ENCODE results near the gene SAV1. TPM values are rescaled to one million over a fixed set of nuclear protein-coding genes. Genes with fewer than 3 reads are reported as not detected.

SAV1 gene
- total RNA-seq, 2 experiments from 2014 or later: 13.2 to 13.4 TPM

DNA sequence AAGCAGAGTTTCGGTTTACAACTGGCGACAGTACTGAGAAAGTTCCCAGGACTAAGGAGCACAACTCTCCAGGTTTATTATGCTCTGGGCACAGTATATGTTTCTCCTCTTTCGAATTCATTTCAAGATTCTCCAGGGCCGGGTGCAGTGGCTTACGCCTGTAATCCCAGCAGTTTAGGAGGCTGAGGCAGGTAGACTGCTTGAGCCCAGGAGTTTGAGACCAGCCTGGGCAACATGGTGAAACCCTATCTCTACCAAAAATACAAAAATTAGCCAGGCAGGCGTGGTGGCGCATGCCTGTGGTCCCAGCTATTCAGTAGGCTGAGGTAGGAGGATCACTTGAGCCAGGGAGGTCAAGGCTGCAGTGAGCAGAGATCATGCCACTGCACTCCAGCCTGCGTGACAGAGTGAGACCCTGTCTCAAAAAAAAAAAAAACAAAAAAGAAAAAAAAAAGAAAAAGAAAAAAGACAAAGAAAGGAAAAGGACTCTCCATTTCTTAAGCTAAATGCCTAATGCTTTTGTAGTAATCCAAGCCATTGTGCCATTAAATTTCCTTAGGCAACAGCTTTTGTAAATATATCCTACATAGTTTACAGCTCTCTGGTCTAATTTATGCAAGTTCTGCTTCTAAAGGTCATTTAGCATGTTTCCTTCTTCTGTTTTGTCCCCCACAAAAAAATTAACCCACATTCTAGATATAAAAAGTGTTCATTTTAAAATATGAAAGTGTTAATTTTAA, 73.4 kb downstream of the SAV1 start:
- ChIA-PET POLR2A (no interaction called here), CTCF (no interaction called here)
- Mint-ChIP-seq H3K36me3 (ENCODE audit: low read depth) (no peaks in the 10 kb centered on the region), H3K27ac (no peak overlapping the region), H3K4me3 (no peak overlapping the region), H3K9me3 (no peaks in the 10 kb centered on the region), H3K4me1 (ENCODE audit: low read depth) (no peaks in the 10 kb centered on the region), H3K27me3 (no peaks in the 10 kb centered on the region)
- no peak for DNase-seq
- intact Hi-C loops (cut with micrococcal nuclease): loop anchor here (10.0 kb wide), 1 partner anchor 270 kb away; no protein-coding TSS in a partner anchor
- TF ChIP-seq, protein P1, sequence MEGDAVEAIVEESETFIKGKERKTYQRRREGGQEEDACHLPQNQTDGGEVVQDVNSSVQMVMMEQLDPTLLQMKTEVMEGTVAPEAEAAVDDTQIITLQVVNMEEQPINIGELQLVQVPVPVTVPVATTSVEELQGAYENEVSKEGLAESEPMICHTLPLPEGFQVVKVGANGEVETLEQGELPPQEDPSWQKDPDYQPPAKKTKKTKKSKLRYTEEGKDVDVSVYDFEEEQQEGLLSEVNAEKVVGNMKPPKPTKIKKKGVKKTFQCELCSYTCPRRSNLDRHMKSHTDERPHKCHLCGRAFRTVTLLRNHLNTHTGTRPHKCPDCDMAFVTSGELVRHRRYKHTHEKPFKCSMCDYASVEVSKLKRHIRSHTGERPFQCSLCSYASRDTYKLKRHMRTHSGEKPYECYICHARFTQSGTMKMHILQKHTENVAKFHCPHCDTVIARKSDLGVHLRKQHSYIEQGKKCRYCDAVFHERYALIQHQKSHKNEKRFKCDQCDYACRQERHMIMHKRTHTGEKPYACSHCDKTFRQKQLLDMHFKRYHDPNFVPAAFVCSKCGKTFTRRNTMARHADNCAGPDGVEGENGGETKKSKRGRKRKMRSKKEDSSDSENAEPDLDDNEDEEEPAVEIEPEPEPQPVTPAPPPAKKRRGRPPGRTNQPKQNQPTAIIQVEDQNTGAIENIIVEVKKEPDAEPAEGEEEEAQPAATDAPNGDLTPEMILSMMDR (IDR thresholded peaks at IDR 0.05): no peak
- no peak for ATAC-seq

DNA sequence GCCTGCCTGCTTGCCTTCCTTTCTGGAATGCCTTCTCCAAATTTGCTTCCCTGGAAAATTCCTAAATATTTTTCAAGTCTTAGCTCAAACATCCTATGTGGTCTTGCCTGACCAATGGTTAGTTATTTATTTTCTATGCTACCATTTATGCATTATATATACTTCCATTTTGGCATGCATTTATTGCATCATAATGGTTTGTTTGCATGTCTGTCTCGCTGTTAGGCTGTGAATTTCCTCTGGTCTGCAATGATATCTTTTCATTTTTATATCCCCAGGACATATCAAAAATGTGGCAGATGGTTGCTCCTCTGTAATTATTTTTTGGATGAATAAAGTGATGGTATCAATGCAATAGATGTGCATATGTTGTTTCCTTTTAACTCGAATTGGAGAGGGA, 77.6 kb downstream of the SAV1 start:
- H3K27ac Mint-ChIP-seq: no peak overlapping the region
- ChIA-PET POLR2A (no interaction called here), CTCF (interaction anchor here (0.9 kb wide), 1 partner anchor 11 kb away, joined by 3 read pairs; no protein-coding TSS in a partner anchor)
- H3K9me3 Mint-ChIP-seq: no peaks in the 10 kb centered on the region
- H3K36me3 Mint-ChIP-seq (ENCODE audit: low read depth): no peaks in the 10 kb centered on the region
- DNase-seq (no peak), ATAC-seq (no peak)
- intact Hi-C loops (cut with micrococcal nuclease): loop anchor here (10.0 kb wide), 1 partner anchor 274 kb away; no protein-coding TSS in a partner anchor
- H3K4me3 Mint-ChIP-seq: no peak overlapping the region
- no peaks in the 10 kb centered on the region for H3K4me1 Mint-ChIP-seq (ENCODE audit: low read depth)
- H3K27me3 Mint-ChIP-seq: no peaks in the 10 kb centered on the region
- TF ChIP-seq, protein P1 (IDR thresholded peaks at IDR 0.05): no peak

Other genes starting within 250 kb of the SAV1 start
- gene MAP4K5, start 135.7 kb downstream of the SAV1 start, total RNA-seq: 10 to 100 TPM; 26.2 to 28.1 TPM
- gene ATL1, start 108.2 kb downstream of the SAV1 start, total RNA-seq: 1 to 10 TPM in 1 of 2 experiments, under 1 TPM in 1; 0.81 to 1.1 TPM
- 10 to 100 TPM; 71.9 to 72.8 TPM for gene NIN, start 162.9 kb upstream of the SAV1 start, total RNA-seq
- not detected for gene ABHD12B, start 203.7 kb upstream of the SAV1 start, total RNA-seq

Data from activated CD8-positive, alpha-beta T cell treated with anti-CD3 and anti-CD28 coated beads for 36 hours (primary cell).